Prostate gland (tissue), 2 donors: ENCODE measurements around the gene MALAT1.

Experiments
- CTCF ChIP-seq, 4 experiments: fragments of 200-600 bp in 2 of 4; fragments of 450-650 bp in 2 of 4; sonication (generic) in 2 of 4; IDR thresholded peaks; 1 replicate in 3 of 4; 2 replicates in 1 of 4; pipeline ENCODE4 v1.5.1; 2016 to 2019; ENCODE audit warnings: antibody characterized with exemption in 4 of 4, mild to moderate bottlenecking in 2 of 4, moderate library complexity in 2 of 4
- POLR2A ChIP-seq: fragments of 450-650 bp; IDR thresholded peaks from one replicate; pipeline ENCODE4 v1.6.1; 2016; ENCODE audit warnings: antibody characterized with exemption, mild to moderate bottlenecking
- POLR2AphosphoS5 ChIP-seq: sonication (generic); formaldehyde crosslinking; IDR thresholded peaks from one replicate; pipeline ENCODE4 v1.6.1; 2017; ENCODE audit warnings: antibody characterized with exemption

DNA sequence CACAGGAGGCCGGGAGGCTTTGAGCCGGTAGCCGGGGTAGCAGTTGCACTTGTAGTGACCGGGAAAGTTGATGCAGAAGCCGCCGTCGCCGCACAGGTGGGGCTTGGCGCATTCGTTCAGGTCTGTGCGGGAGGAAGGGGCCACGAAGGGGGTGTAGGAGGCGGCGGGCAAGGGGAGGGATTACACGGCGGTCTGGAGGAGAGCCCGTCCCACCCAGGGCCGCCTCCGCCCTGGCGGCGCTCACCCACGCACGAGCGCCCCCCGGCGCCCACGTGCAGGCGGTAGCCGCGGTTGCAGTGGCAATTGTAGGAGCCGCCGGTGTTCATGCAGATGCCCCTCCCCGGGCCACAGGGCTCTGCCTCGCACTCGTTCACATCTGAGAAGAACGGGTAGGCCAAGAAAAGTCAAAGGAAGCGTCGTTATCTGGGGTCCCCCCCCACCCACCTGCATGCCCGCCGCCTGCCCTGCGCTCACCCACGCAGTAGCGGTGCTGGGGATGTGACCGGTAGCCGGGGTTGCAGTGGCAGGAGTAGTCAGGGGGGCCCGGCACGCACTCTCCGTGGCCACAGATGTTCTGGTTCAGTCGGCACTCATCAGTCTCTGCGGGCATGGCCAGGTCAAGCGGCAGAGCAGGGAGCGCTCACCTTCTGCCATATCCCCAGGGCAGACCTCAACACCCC, 48.7 kb downstream of the MALAT1 start:
- TF ChIP-seq CTCF (IDR thresholded peaks at IDR 0.05), result no peak
- TF ChIP-seq POLR2A, result no peak
- TF ChIP-seq POLR2AphosphoS5, result no peak
